Measurements from ENCODE around the gene RUNX2.
"Not testable (repeated sequence)": the region's sequence is repeated elsewhere in the genome, so short reads cannot be mapped to it uniquely, and the experiment has no call there.

RUNX2 gene

GRCh38 chr6:45668705-45669104 lies 340.6 kb downstream of the RUNX2 start:
- H3K27ac ChIP-seq = no peak overlapping the region
- TF ChIP-seq CTCF (conservative IDR thresholded peaks at IDR 0.05) (no peak), ZFX (IDR thresholded peaks at IDR 0.05) (no peak)

- not testable (repeated sequence) for H3K27ac ChIP-seq
Observed at GRCh38 chr6:45673167-45673566, 345.0 kb downstream of the RUNX2 start.

- not testable (repeated sequence) for H3K27ac ChIP-seq
Observed at GRCh38 chr6:45675166-45675565, 347.0 kb downstream of the RUNX2 start.

- TF ChIP-seq CTCF (conservative IDR thresholded peaks at IDR 0.05) (no peak), ZFX (IDR thresholded peaks at IDR 0.05) (no peak)
- H3K27ac ChIP-seq = no peak overlapping the region
Observed at GRCh38 chr6:45675634-45676033, 347.5 kb downstream of the RUNX2 start.

GRCh38 chr6:45676380-45676779 lies 348.2 kb downstream of the RUNX2 start:
- H3K27ac ChIP-seq = no peak overlapping the region
- TF ChIP-seq CTCF (conservative IDR thresholded peaks at IDR 0.05) = no peak
- no peak for TF ChIP-seq ZFX (IDR thresholded peaks at IDR 0.05)

GRCh38 chr6:45677381-45678284 lies 349.5 kb downstream of the RUNX2 start:
- peak overlapping the region; percentile 53 for H3K27ac ChIP-seq
- no peak for TF ChIP-seq ZFX (IDR thresholded peaks at IDR 0.05)
- TF ChIP-seq CTCF (conservative IDR thresholded peaks at IDR 0.05) = no peak

- TF ChIP-seq ZFX (IDR thresholded peaks at IDR 0.05) = no peak
- no peak for TF ChIP-seq CTCF (conservative IDR thresholded peaks at IDR 0.05)
- no peak overlapping the region; the same call in 1 of the 2 replicates for H3K27ac ChIP-seq
Observed at GRCh38 chr6:45678285-45678607, 350.1 kb downstream of the RUNX2 start.

- no peak for TF ChIP-seq ZFX (IDR thresholded peaks at IDR 0.05)
- no peak for TF ChIP-seq CTCF (conservative IDR thresholded peaks at IDR 0.05)
- no peak overlapping the region for H3K27ac ChIP-seq
Observed at GRCh38 chr6:45679163-45679562, 351.0 kb downstream of the RUNX2 start.

Data from C4-2B (cell line).